ENCODE results near the gene APOE. TPM values are rescaled to one million over a fixed set of nuclear protein-coding genes. Genes with fewer than 3 reads are reported as not detected.
A peak's percentile ranks its signal among the peaks of the same experiment; 100 is the strongest.
"Not testable (repeated sequence)": the region's sequence is repeated elsewhere in the genome, so short reads cannot be mapped to it uniquely, and the experiment has no call there.

APOE gene
- total RNA-seq, 2 donors from 2014 or later = 36.3 to 78.9 TPM

DNA sequence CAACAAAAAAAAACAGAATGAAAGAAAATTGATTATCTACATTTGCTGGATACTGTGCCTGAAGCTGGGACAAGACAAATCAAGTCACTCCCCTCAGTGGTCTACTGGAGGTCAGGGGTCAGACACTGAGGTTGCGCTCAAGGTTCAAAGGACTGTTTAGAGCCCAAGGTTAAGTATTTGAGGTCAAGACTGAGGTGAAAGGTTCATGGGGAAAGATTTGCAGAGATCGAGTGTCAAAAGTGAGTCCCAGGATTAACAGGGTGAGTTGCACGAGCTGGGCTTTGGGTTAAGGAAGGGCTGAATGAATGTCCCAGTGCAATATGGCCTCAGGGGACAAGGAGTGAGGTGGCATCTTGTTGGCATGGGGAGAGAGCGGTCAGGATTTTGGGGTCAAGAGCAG lies 17.9 kb upstream of the APOE start:
- no peaks in the 10 kb centered on the region for H3K27me3 ChIP-seq
- H3K4me1 ChIP-seq = peaks cover 11% of the 10 kb centered on the region
- H3K36me3 ChIP-seq = no peaks in the 10 kb centered on the region
- no peaks in the 10 kb centered on the region for H3K9me3 ChIP-seq
- no peak overlapping the region for H3K4me3 ChIP-seq
- TF ChIP-seq, protein P1, sequence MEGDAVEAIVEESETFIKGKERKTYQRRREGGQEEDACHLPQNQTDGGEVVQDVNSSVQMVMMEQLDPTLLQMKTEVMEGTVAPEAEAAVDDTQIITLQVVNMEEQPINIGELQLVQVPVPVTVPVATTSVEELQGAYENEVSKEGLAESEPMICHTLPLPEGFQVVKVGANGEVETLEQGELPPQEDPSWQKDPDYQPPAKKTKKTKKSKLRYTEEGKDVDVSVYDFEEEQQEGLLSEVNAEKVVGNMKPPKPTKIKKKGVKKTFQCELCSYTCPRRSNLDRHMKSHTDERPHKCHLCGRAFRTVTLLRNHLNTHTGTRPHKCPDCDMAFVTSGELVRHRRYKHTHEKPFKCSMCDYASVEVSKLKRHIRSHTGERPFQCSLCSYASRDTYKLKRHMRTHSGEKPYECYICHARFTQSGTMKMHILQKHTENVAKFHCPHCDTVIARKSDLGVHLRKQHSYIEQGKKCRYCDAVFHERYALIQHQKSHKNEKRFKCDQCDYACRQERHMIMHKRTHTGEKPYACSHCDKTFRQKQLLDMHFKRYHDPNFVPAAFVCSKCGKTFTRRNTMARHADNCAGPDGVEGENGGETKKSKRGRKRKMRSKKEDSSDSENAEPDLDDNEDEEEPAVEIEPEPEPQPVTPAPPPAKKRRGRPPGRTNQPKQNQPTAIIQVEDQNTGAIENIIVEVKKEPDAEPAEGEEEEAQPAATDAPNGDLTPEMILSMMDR (IDR thresholded peaks at IDR 0.05) = no peak
- H3K27ac ChIP-seq = no peak overlapping the region
- intact Hi-C loops (cut with DNase I) = no loop called here
- no peak for DNase-seq
- no peak overlapping the region for H3K9ac ChIP-seq (ENCODE audit: low read depth in 2 of 2, low read length in 2 of 2)

DNA sequence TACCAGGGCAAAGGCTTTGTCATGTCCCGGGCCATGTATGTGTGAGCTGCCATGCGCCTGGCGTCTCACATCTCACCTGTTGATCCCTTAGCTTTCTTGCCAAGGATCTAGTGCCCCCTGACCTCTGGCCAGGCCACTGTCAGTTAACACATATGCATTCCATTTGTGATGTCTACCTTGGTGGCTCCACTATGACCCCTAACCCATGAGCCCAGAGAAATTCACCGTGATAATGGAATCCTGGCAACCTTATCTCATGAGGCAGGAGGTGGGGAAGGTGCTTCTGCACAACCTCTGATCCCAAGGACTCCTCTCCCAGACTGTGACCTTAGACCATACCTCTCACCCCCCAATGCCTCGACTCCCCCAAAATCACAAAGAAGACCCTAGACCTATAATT lies 17.3 kb upstream of the APOE start:
- H3K4me1 ChIP-seq = peaks cover 11% of the 10 kb centered on the region
- H3K36me3 ChIP-seq; H3K9ac ChIP-seq (ENCODE audit: low read depth in 2 of 2, low read length in 2 of 2); H3K27me3 ChIP-seq; H3K27ac ChIP-seq; intact Hi-C loops (cut with DNase I); DNase-seq; H3K4me3 ChIP-seq; H3K9me3 ChIP-seq: not testable (repeated sequence)

DNA sequence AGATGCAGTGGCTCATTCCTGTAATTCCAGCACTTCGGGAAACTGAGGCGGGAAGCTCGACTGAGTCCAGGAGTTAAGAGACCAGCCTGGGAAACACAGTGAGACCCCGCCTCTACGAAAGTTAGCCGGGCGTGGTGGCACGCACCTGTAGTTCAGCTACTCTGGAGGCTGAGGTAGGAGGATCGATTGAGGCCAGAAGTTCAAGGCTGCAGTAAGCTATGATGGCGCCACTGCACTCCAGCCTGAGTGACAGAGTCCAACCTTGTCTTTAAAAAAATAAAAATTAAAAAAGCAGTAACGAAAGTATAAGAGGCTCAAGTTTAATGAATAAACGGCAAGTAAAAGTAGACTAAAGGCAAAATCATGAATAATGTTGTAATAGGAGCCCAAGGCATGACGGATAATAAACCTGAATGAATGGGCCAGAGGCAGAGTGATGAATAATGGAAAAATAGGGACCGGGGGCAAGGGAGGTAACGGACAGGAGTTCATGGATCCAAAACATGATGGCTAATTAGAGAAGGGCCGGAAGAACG lies 15.7 kb upstream of the APOE start:
- intact Hi-C loops (cut with DNase I) = no loop called here
- Histone ChIP-seq H3K9ac (ENCODE audit: low read depth in 2 of 2, low read length in 2 of 2) (peak overlapping the region; percentile 38 to 46), H3K36me3 (peaks cover 10% of the 10 kb centered on the region), H3K9me3 (no peaks in the 10 kb centered on the region), H3K4me3 (peak overlapping the region; percentile 33), H3K4me1 (peaks cover 11% of the 10 kb centered on the region), H3K27me3 (no peaks in the 10 kb centered on the region), H3K27ac (peak overlapping the region; percentile 80)
- no peak for DNase-seq
- TF ChIP-seq, protein P1 (IDR thresholded peaks at IDR 0.05) = no peak

DNA sequence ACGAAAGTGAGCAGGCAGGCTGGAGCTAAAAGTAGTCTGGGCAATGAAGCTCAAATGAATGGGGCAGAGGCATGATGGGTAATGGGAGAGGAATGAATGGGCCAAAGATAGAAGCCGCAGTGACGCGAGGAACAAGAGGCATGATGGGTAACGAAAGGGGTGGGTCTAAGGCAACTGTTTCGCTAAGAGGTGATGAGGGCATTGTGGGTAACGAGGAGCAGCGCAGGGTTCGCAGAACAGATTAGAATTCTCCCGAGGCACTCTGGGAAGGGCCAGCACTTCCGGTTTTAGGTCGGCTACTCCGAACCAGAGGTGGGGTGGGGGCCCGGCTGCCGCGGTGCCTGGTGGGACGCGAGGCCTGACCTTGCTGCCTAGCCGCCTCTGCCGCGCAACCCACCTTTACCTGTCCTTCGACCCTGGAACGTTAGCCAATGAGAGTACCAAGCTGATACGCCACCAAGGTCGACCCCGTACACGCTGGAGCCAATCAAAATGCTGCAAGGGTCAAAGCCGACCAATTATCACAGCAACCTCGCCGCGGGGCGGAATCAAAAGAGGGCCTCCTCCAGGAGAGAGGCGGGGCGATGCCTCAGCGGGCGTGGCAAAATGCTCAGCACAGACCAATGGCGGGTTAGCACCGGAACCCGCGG lies 15.1 kb upstream of the APOE start:
- Histone ChIP-seq H3K27me3 (no peaks in the 10 kb centered on the region), H3K4me3 (peak overlapping the region; percentile 33), H3K9ac (ENCODE audit: low read depth in 2 of 2, low read length in 2 of 2) (peak overlapping the region; percentile 38 to 46), H3K9me3 (no peaks in the 10 kb centered on the region), H3K4me1 (peaks cover 11% of the 10 kb centered on the region), H3K36me3 (peaks cover 10% of the 10 kb centered on the region), H3K27ac (peak overlapping the region; percentile 80)
- TF ChIP-seq, protein P1 (IDR thresholded peaks at IDR 0.05) = no peak
- intact Hi-C loops (cut with DNase I) = no loop called here
- peak; percentile 100 for DNase-seq

DNA sequence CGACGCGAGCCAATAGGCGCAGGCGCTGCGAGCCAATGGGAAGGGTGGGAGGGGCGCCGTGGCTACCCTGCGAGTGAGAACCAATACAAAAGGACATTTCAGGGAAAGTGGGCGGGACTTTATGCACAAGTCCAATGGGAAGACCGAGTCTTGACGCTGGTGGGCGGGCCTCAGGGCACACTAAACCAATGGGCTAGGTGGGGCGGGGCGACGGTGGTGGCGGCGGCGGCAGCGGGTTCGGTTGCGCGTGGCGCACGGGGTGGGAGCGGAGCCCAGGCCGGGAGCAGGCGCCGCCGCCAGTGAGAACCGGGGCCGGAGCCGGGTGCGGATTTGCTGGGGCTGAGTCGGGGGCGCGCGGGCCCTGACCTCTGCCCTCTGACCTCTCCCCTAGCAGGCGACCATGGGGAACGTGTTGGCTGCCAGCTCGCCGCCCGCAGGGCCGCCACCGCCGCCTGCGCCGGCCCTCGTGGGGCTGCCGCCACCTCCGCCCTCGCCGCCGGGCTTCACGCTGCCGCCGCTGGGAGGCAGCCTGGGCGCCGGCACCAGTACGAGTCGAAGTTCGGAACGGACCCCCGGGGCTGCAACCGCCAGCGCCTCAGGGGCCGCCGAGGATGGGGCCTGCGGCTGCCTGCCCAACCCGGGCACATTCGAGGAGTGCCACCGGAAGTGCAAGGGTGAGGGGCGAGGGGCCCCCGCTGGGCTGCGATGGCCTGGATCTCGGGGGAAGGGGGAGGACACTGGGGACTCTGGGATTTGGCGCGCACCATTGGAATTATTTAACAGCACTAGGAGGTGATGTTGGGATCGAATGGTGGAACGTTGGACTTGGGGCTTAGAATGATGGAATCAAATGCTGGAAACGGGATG lies 14.3 kb upstream of the APOE start, which contains the start of gene TOMM40:
Gene TOMM40 (plus strand): TSS at position 239 of the 867 bp plus-strand sequence. CDS start 162 bp downstream, at position 401.
- Histone ChIP-seq H3K27ac (peak within 1 kb of the TSS; percentile 80), H3K4me3 (peak within 1 kb of the TSS; percentile 93), H3K4me1 (peaks cover 11% of the 10 kb centered on the region), H3K9me3 (no peaks in the 10 kb centered on the region), H3K36me3 (peaks cover 10% of the 10 kb centered on the region), H3K27me3 (no peaks in the 10 kb centered on the region), H3K9ac (ENCODE audit: low read depth in 2 of 2, low read length in 2 of 2) (peak within 1 kb of the TSS; percentile 79 to 87)
- DNase-seq = no peak
- TF ChIP-seq, protein P1 (IDR thresholded peaks at IDR 0.05) = no peak
- intact Hi-C loops (cut with DNase I) = no loop called here

Data from colonic mucosa (tissue), 4 donors.